MM.1S (cell line): Measurements from ENCODE around the gene SLC6A19.

Experiments used
- DNase-seq: peaks from one replicate; pipeline ENCODE4 v3.0.0-alpha.2; 2015
- H2AFZ ChIP-seq: fragments of 300-600 bp; sonication (generic); 2 replicates; pipeline ENCODE4 v1.6.0; 2016; ENCODE audit warnings: antibody characterized with exemption, low read length
- H3F3A ChIP-seq: fragments of 300-600 bp; sonication (generic); 2 replicates; pipeline ENCODE4 v1.6.1; 2016; ENCODE audit warnings: mild to moderate bottlenecking, antibody characterized with exemption, low read length, moderate library complexity, mixed read lengths; ENCODE audit not compliant: insufficient read depth
- H3K27ac ChIP-seq: fragments of 300-600 bp; sonication (generic); 2 replicates; pipeline ENCODE4 v1.5.1; 2016; ENCODE audit warnings: mild to moderate bottlenecking, low read length
- H3K27me3 ChIP-seq: fragments of 300-600 bp; sonication (generic); replicated peaks from 2 replicates; pipeline ENCODE4 v1.6.0; 2016; ENCODE audit warnings: low read length; ENCODE audit not compliant: insufficient read depth
- H3K36me3 ChIP-seq: fragments of 300-600 bp; sonication (generic); replicated peaks from 2 replicates; pipeline ENCODE4 v1.6.1; 2016; ENCODE audit warnings: mild to moderate bottlenecking, low read length, mixed read lengths; ENCODE audit not compliant: insufficient read depth
- H3K4me1 ChIP-seq: fragments of 300-600 bp; sonication (generic); 2 replicates; pipeline ENCODE4 v1.6.1; 2016; ENCODE audit warnings: low read length, mixed read lengths
- H3K4me2 ChIP-seq: fragments of 300-600 bp; sonication (generic); 2 replicates; pipeline ENCODE4 v1.6.0; 2016; ENCODE audit warnings: low read depth, low read length
- H3K4me3 ChIP-seq: fragments of 300-600 bp; sonication (generic); 2 replicates; pipeline ENCODE4 v1.5.1; 2016; ENCODE audit warnings: low read length, mixed read lengths
- H3K79me2 ChIP-seq: fragments of 300-600 bp; sonication (generic); 2 replicates; pipeline ENCODE4 v1.6.1; 2016; ENCODE audit warnings: mixed run types, low read length, mixed read lengths
- H3K9ac ChIP-seq: fragments of 300-600 bp; sonication (generic); 2 replicates; pipeline ENCODE4 v1.6.1; 2016; ENCODE audit warnings: low read length, mixed read lengths
- H3K9me2 ChIP-seq: fragments of 300-600 bp; sonication (generic); replicated peaks from 2 replicates; pipeline ENCODE4 v1.6.1; 2016; ENCODE audit warnings: mild to moderate bottlenecking, low read length, mixed read lengths; ENCODE audit not compliant: insufficient read depth
- H3K9me3 ChIP-seq: fragments of 300-600 bp; sonication (generic); replicated peaks from 2 replicates; pipeline ENCODE4 v1.6.1; 2016; ENCODE audit warnings: mild to moderate bottlenecking, low read length, mixed read lengths; ENCODE audit not compliant: insufficient read depth
- H4K20me1 ChIP-seq: fragments of 300-600 bp; sonication (generic); 2 replicates; pipeline ENCODE4 v1.6.1; 2016; ENCODE audit warnings: mild to moderate bottlenecking, low read length, moderate library complexity, mixed read lengths; ENCODE audit not compliant: insufficient read depth
- EZH2 ChIP-seq: fragments of 300-600 bp; sonication (generic); optimal IDR thresholded peaks from 2 replicates; pipeline ENCODE3; 2017; ENCODE audit warnings: low read depth, mild to moderate bottlenecking, antibody characterized with exemption, low read length, mixed read lengths
- EZH2phosphoT487 ChIP-seq: fragments of 300-600 bp; sonication (generic); IDR thresholded peaks from 2 replicates; pipeline ENCODE4 v1.6.1; 2018; ENCODE audit warnings: antibody characterized with exemption, low read length
- TF ChIP-seq, protein P1 (sequence below): fragments of 300-600 bp; sonication (generic); IDR thresholded peaks from 2 replicates; pipeline ENCODE4 v1.5.1; 2016; ENCODE audit warnings: antibody characterized with exemption, low read length, mixed read lengths

The SLC6A19 gene

DNA sequence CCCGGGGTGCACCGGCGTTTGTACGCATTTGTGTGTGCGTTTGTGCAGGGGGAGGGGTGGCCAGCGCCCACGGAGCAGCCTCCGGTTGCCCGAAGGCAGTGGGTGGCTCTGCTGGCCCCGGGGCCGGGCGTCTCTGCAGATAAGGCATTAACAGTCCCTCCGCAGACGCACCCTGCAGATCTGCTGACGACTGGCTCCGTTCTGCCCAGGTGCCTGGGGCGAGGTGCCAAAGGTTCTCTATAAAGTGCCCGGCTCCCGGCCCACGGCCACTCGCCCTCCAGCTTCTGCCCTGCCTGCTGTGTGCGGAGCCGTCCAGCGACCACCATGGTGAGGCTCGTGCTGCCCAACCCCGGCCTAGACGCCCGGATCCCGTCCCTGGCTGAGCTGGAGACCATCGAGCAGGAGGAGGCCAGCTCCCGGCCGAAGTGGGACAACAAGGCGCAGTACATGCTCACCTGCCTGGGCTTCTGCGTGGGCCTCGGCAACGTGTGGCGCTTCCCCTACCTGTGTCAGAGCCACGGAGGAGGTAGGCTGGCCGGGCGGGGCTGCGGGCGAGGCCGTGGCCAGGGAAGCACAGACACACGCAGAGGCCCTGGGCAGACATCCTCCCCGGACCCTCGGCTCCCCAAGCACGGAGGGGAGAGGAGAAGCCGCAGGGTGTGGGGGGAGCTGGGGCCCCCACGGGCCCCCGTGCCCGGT, at the start of gene SLC6A19:
TSS of gene SLC6A19 (plus strand) at position 269 of the 699 bp plus-strand sequence. CDS start at position 325, 56 bp downstream.
- H3K4me1 ChIP-seq, result no peaks in the 10 kb centered on the region
- no peaks in the 10 kb centered on the region for H3K9me3 ChIP-seq
- H3F3A ChIP-seq, result no peaks in the 10 kb centered on the region
- no peaks in the 10 kb centered on the region for H3K79me2 ChIP-seq
- H3K9ac ChIP-seq, result no peak within 1 kb of the TSS
- no peak within 1 kb of the TSS for H3K4me3 ChIP-seq
- no peak within 1 kb of the TSS for H2AFZ ChIP-seq
- no peak within 1 kb of the TSS for H3K4me2 ChIP-seq
- no peak within 1 kb of the TSS for H3K27ac ChIP-seq
- H3K27me3 ChIP-seq, result peaks cover 32% of the 10 kb centered on the region
- TF ChIP-seq EZH2, result no peak
- TF ChIP-seq, protein P1, sequence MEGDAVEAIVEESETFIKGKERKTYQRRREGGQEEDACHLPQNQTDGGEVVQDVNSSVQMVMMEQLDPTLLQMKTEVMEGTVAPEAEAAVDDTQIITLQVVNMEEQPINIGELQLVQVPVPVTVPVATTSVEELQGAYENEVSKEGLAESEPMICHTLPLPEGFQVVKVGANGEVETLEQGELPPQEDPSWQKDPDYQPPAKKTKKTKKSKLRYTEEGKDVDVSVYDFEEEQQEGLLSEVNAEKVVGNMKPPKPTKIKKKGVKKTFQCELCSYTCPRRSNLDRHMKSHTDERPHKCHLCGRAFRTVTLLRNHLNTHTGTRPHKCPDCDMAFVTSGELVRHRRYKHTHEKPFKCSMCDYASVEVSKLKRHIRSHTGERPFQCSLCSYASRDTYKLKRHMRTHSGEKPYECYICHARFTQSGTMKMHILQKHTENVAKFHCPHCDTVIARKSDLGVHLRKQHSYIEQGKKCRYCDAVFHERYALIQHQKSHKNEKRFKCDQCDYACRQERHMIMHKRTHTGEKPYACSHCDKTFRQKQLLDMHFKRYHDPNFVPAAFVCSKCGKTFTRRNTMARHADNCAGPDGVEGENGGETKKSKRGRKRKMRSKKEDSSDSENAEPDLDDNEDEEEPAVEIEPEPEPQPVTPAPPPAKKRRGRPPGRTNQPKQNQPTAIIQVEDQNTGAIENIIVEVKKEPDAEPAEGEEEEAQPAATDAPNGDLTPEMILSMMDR, result no peak
- TF ChIP-seq EZH2phosphoT487, result no peak
- DNase-seq, result no peak
- H3K9me2 ChIP-seq, result no peaks in the 10 kb centered on the region
- no peaks in the 10 kb centered on the region for H3K36me3 ChIP-seq
- no peaks in the 10 kb centered on the region for H4K20me1 ChIP-seq

DNA sequence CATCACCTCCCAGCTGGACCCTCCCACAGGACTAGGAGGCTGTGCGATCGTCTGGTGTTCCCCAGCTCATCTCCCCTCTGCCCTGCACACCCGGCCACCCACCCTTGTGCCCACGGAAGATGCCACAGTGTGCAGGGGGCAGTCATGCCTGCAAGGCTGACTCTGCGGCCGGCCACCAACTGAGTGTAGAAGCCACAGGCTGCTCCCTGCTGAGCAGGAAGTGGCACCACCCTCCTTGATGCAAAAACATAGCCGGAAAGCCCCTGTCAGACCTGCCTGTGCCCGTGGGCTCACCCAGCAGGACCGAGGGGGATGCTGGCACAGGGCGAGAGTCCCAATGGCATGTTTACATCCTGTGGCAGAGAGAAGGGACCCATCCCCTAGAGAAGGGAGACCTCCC, 49.2 kb upstream of the SLC6A19 start:
- Histone ChIP-seq H2AFZ (no peak overlapping the region), H3K27me3 (peaks cover 10% of the 10 kb centered on the region), H3K4me2 (no peak overlapping the region), H3F3A (no peaks in the 10 kb centered on the region), H3K9me2 (no peaks in the 10 kb centered on the region), H3K36me3 (no peaks in the 10 kb centered on the region), H3K9ac (no peak overlapping the region), H3K9me3 (no peaks in the 10 kb centered on the region), H4K20me1 (no peaks in the 10 kb centered on the region), H3K4me1 (no peaks in the 10 kb centered on the region), H3K79me2 (no peaks in the 10 kb centered on the region), H3K4me3 (no peak overlapping the region), H3K27ac (no peak overlapping the region)
- peak; percentile 27 for DNase-seq
- TF ChIP-seq EZH2phosphoT487, result no peak
- TF ChIP-seq EZH2, result no peak
- TF ChIP-seq, protein P1, result no peak

- Histone ChIP-seq H3K4me3 (no peak overlapping the region), H3K79me2 (no peaks in the 10 kb centered on the region), H3K9me3 (no peaks in the 10 kb centered on the region), H2AFZ (no peak overlapping the region), H3K9ac (no peak overlapping the region), H3K27ac (no peak overlapping the region), H3K9me2 (no peaks in the 10 kb centered on the region), H3K36me3 (no peaks in the 10 kb centered on the region), H3F3A (0 out of 2 replicates have a peak, but pooled peaks cover 1% of the 10 kb centered on the region), H3K4me2 (no peak overlapping the region), H3K4me1 (no peaks in the 10 kb centered on the region), H3K27me3 (peaks cover 10% of the 10 kb centered on the region), H4K20me1 (no peaks in the 10 kb centered on the region)
- no peak for DNase-seq
- TF ChIP-seq EZH2, result no peak
- TF ChIP-seq, protein P1, result no peak
- TF ChIP-seq EZH2phosphoT487, result no peak
Observed at GRCh38 chr5:1152771-1153282, 48.6 kb upstream of the SLC6A19 start.
